ENCODE results near the gene ATP4B. TPM values are rescaled to one million over a fixed set of nuclear protein-coding genes. Genes with fewer than 3 reads are reported as not detected.

The ATP4B gene
- total and polyA plus RNA-seq, 2 of the 8 experiments (the other 6 are each of a cell fraction or from before 2014, with no cell fraction given) = 0.05 TPM; not detected in 1

- no peak for TF ChIP-seq CTBP2 (IDR thresholded peaks at IDR 0.05; ENCODE audit: borderline replicate concordance, insufficient read depth, insufficient read length, low read length)
Measured at GRCh38 chr13:113609616-113610015, 48.4 kb downstream of the ATP4B start (continued).

Data from H1 (cell line).